GM23338 (cell line): Measurements from ENCODE around the gene FLT1. TPM values are rescaled to one million over a fixed set of nuclear protein-coding genes. Genes with fewer than 3 reads are reported as not detected.

Source experiments
- ATAC-seq: fragments of 200-7000 bp; cut with Tn5 transposase; 3 replicates; pipeline ENCODE4 v1.9.1; 2020
- DNase-seq: peaks from one replicate; pipeline ENCODE4 v3.0.0-alpha.2; 2015; ENCODE audit warnings: low spot score
- H2AFZ ChIP-seq: fragments of 200-600 bp; sonication (generic); 2 replicates; pipeline ENCODE4 v1.8.0; 2016; ENCODE audit warnings: antibody characterized with exemption, mild to moderate bottlenecking, moderate library complexity
- H3F3A ChIP-seq: fragments of 200-600 bp; sonication (generic); replicated peaks from 2 replicates; pipeline ENCODE4 v1.8.0; 2017; ENCODE audit warnings: antibody characterized with exemption, mixed run types, low read depth
- H3K27ac ChIP-seq: fragments of 200-600 bp; sonication (generic); 2 replicates; pipeline ENCODE4 v1.6.1; 2016; ENCODE audit warnings: low read depth
- H3K27me3 ChIP-seq: fragments of 200-600 bp; sonication (generic); 2 replicates; pipeline ENCODE4 v1.8.0; 2016; ENCODE audit warnings: mild to moderate bottlenecking, mixed run types, moderate library complexity; ENCODE audit not compliant: insufficient read depth
- H3K36me3 ChIP-seq: fragments of 200-600 bp; sonication (generic); 2 replicates; pipeline ENCODE4 v1.8.0; 2016; ENCODE audit warnings: mild to moderate bottlenecking; ENCODE audit not compliant: insufficient read depth
- H3K4me1 ChIP-seq: fragments of 200-600 bp; sonication (generic); 2 replicates; pipeline ENCODE4 v1.8.0; 2016; ENCODE audit warnings: mild to moderate bottlenecking, moderate library complexity; ENCODE audit not compliant: insufficient read depth
- H3K4me2 ChIP-seq: fragments of 200-600 bp; sonication (generic); 2 replicates; pipeline ENCODE4 v1.7.1; 2017; ENCODE audit warnings: mixed run types
- H3K4me3 ChIP-seq: fragments of 200-600 bp; sonication (generic); 2 replicates; pipeline ENCODE4 v1.6.1; 2016; ENCODE audit warnings: mixed run types
- H3K79me2 ChIP-seq: fragments of 200-600 bp; sonication (generic); replicated peaks from 2 replicates; pipeline ENCODE4 v1.8.0; 2017; ENCODE audit warnings: mild to moderate bottlenecking; ENCODE audit not compliant: insufficient read depth
- H3K9me2 ChIP-seq: fragments of 200-600 bp; sonication (generic); 2 replicates; pipeline ENCODE4 v1.8.0; 2017; ENCODE audit not compliant: insufficient read depth
- H4K20me1 ChIP-seq: fragments of 200-600 bp; sonication (generic); replicated peaks from 2 replicates; pipeline ENCODE4 v1.8.0; 2017; ENCODE audit warnings: mild to moderate bottlenecking; ENCODE audit not compliant: insufficient read depth
- H3K27ac Mint-ChIP-seq: 2 replicates; pipeline ENCODE4 v1.8.0; 2020; ENCODE audit warnings: inconsistent platforms, mild to moderate bottlenecking, moderate library complexity, mixed read lengths
- H3K27me3 Mint-ChIP-seq: 3 replicates; pipeline ENCODE4 v1.8.0; 2022; ENCODE audit warnings: low read depth, mild to moderate bottlenecking, moderate library complexity, mixed read lengths, inconsistent platforms; ENCODE audit not compliant: insufficient read depth, poor library complexity
- H3K36me3 Mint-ChIP-seq: 3 replicates; pipeline ENCODE4 v1.8.0; 2021; ENCODE audit warnings: low read depth, mild to moderate bottlenecking, inconsistent platforms, moderate library complexity, mixed read lengths
- H3K4me1 Mint-ChIP-seq: 3 replicates; pipeline ENCODE4 v1.8.0; 2020; ENCODE audit warnings: mild to moderate bottlenecking, inconsistent platforms, mixed read lengths
- H3K4me3 Mint-ChIP-seq: 3 replicates; pipeline ENCODE4 v1.8.0; 2021; ENCODE audit warnings: moderate library complexity, mild to moderate bottlenecking, inconsistent platforms, mixed read lengths
- H3K9me3 Mint-ChIP-seq: 3 replicates; pipeline ENCODE4 v1.8.0; 2020; ENCODE audit warnings: moderate library complexity, mild to moderate bottlenecking, inconsistent platforms, mixed read lengths
- CREB1 ChIP-seq: fragments of 250-450 bp; sonication (Bioruptor Pico); IDR thresholded peaks from 2 replicates; pipeline ENCODE4 v1.5.0; 2020; ENCODE audit warnings: low read depth, mild to moderate bottlenecking, moderate library complexity
- CTCF ChIP-seq, 2 experiments: fragments of 200-600 bp in 1 of 2; sonication (generic) in 1 of 2; conservative IDR thresholded peaks; 2 replicates each; pipeline versions ENCODE4 v1.5.1 to v1.6.1; 2016 to 2017; ENCODE audit warnings: antibody characterized with exemption in 2 of 2, low read depth in 2 of 2, mild to moderate bottlenecking in 2 of 2, moderate library complexity in 1 of 2
- ETS1 ChIP-seq: IDR thresholded peaks from 2 replicates; pipeline ENCODE4 v1.6.1; 2016; ENCODE audit warnings: antibody characterized with exemption
- EZH2 ChIP-seq: fragments of 200-600 bp; sonication (generic); IDR thresholded peaks from one replicate; pipeline ENCODE4 v1.8.0; 2017; ENCODE audit warnings: antibody characterized with exemption, mild to moderate bottlenecking, low read depth; ENCODE audit not compliant: unreplicated experiment
- EZH2phosphoT487 ChIP-seq: fragments of 200-600 bp; sonication (generic); IDR thresholded peaks from one replicate; pipeline ENCODE4 v1.8.1; 2018; ENCODE audit warnings: antibody characterized with exemption; ENCODE audit not compliant: unreplicated experiment
- JUNB ChIP-seq: IDR thresholded peaks from one replicate; pipeline ENCODE4 v1.6.1; 2016; ENCODE audit warnings: antibody characterized with exemption; ENCODE audit not compliant: unreplicated experiment
- NANOG ChIP-seq: IDR thresholded peaks from 2 replicates; pipeline ENCODE4 v1.6.1; 2016; ENCODE audit warnings: antibody characterized with exemption, borderline replicate concordance
- POLR2AphosphoS5 ChIP-seq: IDR thresholded peaks from 2 replicates; pipeline ENCODE4 v1.6.1; 2016; ENCODE audit warnings: antibody characterized with exemption, low read depth
- REST ChIP-seq: IDR thresholded peaks from one replicate; pipeline ENCODE4 v1.6.1; 2018; ENCODE audit warnings: antibody characterized with exemption; ENCODE audit not compliant: unreplicated experiment
- STAT1 ChIP-seq: IDR thresholded peaks from one replicate; pipeline ENCODE4 v1.6.1; 2016; ENCODE audit warnings: antibody characterized with exemption; ENCODE audit not compliant: unreplicated experiment
- ZNF114 ChIP-seq: fragments of 250-450 bp; sonication (Bioruptor Pico); IDR thresholded peaks from 2 replicates; pipeline ENCODE4 v1.5.0; 2020; ENCODE audit warnings: mild to moderate bottlenecking, moderate library complexity
- ZNF331 ChIP-seq: fragments of 250-450 bp; sonication (Bioruptor Pico); IDR thresholded peaks from 2 replicates; pipeline ENCODE4 v1.5.0; 2020; ENCODE audit warnings: low read depth, mild to moderate bottlenecking, moderate library complexity
- polyA plus RNA-seq: library from polyadenylated mRNA; unstranded; fragments of >200 nt; fragmentation: Nextera tagmentation; extraction: Ambion mirVana; gene quantifications from 2 replicates; pipeline ENCODE4 v1.2.1, GENCODE V29; 2016
- total RNA-seq: library from RNA; depleted of rRNA; stranded (reverse); fragments of >200 nt; shearing (Covaris generic); gene quantifications from 2 replicates; pipeline ENCODE4 v1.2.3, GENCODE V29; 2014

Gene FLT1
- total and polyA plus RNA-seq, 2 experiments from 2014 or later = 26.8 to 116 TPM

DNA sequence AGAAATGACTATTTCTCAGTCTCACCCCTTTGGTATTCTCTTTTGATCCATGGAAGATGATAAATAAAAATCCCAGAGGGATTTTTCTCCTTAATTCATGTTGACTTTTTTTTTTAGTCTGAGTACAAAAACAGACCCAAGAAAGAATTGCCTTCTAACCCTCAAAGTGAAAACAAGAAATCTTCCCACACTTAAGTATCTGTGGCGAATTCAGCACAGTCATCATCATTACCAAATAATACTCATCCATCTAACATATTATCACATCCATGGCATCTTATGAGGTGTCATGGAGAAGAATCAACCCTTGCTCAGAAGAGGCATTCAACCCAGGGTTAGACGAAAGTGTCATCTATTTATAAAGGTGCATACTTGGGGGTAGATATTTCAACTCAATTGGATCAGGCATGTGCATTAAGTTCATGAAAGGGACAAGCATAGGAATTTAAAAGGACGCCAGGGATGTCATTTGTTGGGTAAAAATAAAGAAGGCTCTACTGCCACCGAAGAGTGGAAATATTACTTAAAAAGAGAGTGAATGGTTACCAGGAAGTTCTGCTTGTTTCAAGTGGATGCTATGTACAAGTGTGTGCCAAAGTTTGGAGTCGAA is 101.9 kb downstream of the FLT1 start (continued):
- no peak for TF ChIP-seq REST
- TF ChIP-seq CTCF (conservative IDR thresholded peaks at IDR 0.05; ENCODE audit: low read depth in 2 of 2) = no peak
- no peak for TF ChIP-seq ZNF331 (CRISPR knock-in tag)
- TF ChIP-seq POLR2AphosphoS5 = no peak
- no peak for TF ChIP-seq EZH2

GRCh38 chr13:28392428-28392827 is 102.5 kb downstream of the FLT1 start:
- Mint-ChIP-seq H3K36me3 (peaks cover 76% of the 10 kb centered on the region), H3K27me3 (peaks cover 2% of the 10 kb centered on the region), H3K27ac (peak overlapping the region; percentile 17; the same call in 1 of the 2 replicates), H3K4me3 (no peak overlapping the region), H3K4me1 (peaks cover 60% of the 10 kb centered on the region), H3K9me3 (no peaks in the 10 kb centered on the region)
- Histone ChIP-seq H3K4me2 (0 out of 2 replicates have a peak overlapping the region, but pooled peaks have one; percentile 6), H3K4me3 (no peak overlapping the region), H2AFZ (no peak overlapping the region), H3K27me3 (no peaks in the 10 kb centered on the region), H3K27ac (peak overlapping the region; percentile 63), H3F3A (no peaks in the 10 kb centered on the region), H4K20me1 (no peaks in the 10 kb centered on the region), H3K79me2 (no peaks in the 10 kb centered on the region; the same call in 1 of the 2 replicates), H3K9me2 (no peaks in the 10 kb centered on the region), H3K36me3 (peaks cover 33% of the 10 kb centered on the region), H3K4me1 (peaks cover 48% of the 10 kb centered on the region)
- ATAC-seq (no peak), DNase-seq (no peak)
- TF ChIP-seq ETS1 (no peak), CREB1 (CRISPR knock-in tag) (no peak), EZH2phosphoT487 (no peak), NANOG (no peak), ZNF331 (CRISPR knock-in tag) (no peak), ZNF114 (CRISPR knock-in tag) (no peak), JUNB (no peak), EZH2 (no peak), CTCF (conservative IDR thresholded peaks at IDR 0.05; ENCODE audit: low read depth in 2 of 2) (no peak), STAT1 (no peak)
